HCT116 (cell line): ENCODE measurements around the gene CLEC16A. TPM values are rescaled to one million over a fixed set of nuclear protein-coding genes. Genes with fewer than 3 reads are reported as not detected.

Source experiments
- ATAC-seq: fragments of 200-7000 bp; cut with Tn5 transposase; 2 replicates; pipeline ENCODE4 v1.9.1; 2020; ENCODE audit warnings: mild to moderate bottlenecking, moderate library complexity
- BruUV-seq: library from RNA; stranded (reverse); fragments of 400-500 nt; replicated peaks from 2 replicates; lab custom pipeline; 2021; lab: Mats Ljungman, UMichigan
- CTCF ChIA-PET: fragments of 300-600 bp; sonication (Branson Sonifier 250); formaldehyde crosslinking; loops from one replicate; lab custom pipeline; 2021; ENCODE audit warnings: antibody characterized with exemption; lab: Charles Lee
- POLR2A ChIA-PET: fragments of 300-600, 350-600 bp; sonication (Branson Sonifier 250); formaldehyde crosslinking; loops from one replicate; lab custom pipeline; 2021; ENCODE audit warnings: antibody characterized with exemption; lab: Charles Lee
- RAD21 ChIA-PET, 2 experiments: fragments of 300-600 bp; sonication (Branson Sonifier 250); formaldehyde crosslinking; loops; one replicate each; lab custom pipeline; 2023; ENCODE audit warnings: low total read pairs in 2 of 2; ENCODE audit not compliant: uncharacterized antibody in 2 of 2, unreplicated experiment in 2 of 2, low non-redundant PET in 1 of 2; lab: Charles Lee
- DNase-seq: peaks from one replicate; pipeline ENCODE4 v3.0.0-alpha.2; 2010; ENCODE audit warnings: low read depth, low spot score
- H2AFZ ChIP-seq: fragments of 200-600 bp; shearing (Covaris generic), sonication (generic); 2 replicates; pipeline ENCODE4 v1.6.1; 2017; ENCODE audit warnings: low read depth, mixed run types, mixed read lengths, antibody characterized with exemption, low read length; ENCODE audit not compliant: poor library complexity, severe bottlenecking
- H3K27ac ChIP-seq: 2 replicates; pipeline ENCODE4 v1.5.1; 2012; ENCODE audit warnings: low read depth, low read length
- H3K27me3 ChIP-seq: fragments of 200-600 bp; sonication (generic); 2 replicates; pipeline ENCODE4 v1.6.1; 2016; ENCODE audit warnings: mixed run types, low read length, mixed read lengths; ENCODE audit not compliant: insufficient read depth
- H3K36me3 ChIP-seq, 2 experiments: fragments of 200-500 bp in 1 of 2; fragments of 200-600 bp in 1 of 2; sonication (Bioruptor generic) in 1 of 2; sonication (generic) in 1 of 2; 2 replicates each; pipeline versions ENCODE4 v1.5.1 to v1.6.1; 2014 to 2016; ENCODE audit warnings: low read length in 2 of 2, inconsistent platforms in 1 of 2, mixed read lengths in 1 of 2, mixed run types in 1 of 2; ENCODE audit not compliant: insufficient read depth in 2 of 2, control insufficient read depth in 1 of 2
- H3K4me1 ChIP-seq, 2 experiments: fragments of 200-600 bp in 1 of 2; sonication (generic) in 1 of 2; 2 replicates each; pipeline versions ENCODE4 v1.5.1 to v1.6.1; 2012 to 2017; ENCODE audit warnings: low read length in 2 of 2, inconsistent platforms in 1 of 2, mild to moderate bottlenecking in 1 of 2, mixed read lengths in 1 of 2, mixed run types in 1 of 2, moderate library complexity in 1 of 2; ENCODE audit not compliant: insufficient read depth in 2 of 2, control insufficient read depth in 1 of 2
- H3K4me2 ChIP-seq: fragments of 200-600 bp; sonication (generic); 2 replicates; pipeline ENCODE4 v1.6.1; 2017; ENCODE audit warnings: mixed run types, low read length, mixed read lengths
- H3K4me3 ChIP-seq, 2 experiments: fragments of 200-600 bp in 1 of 2; sonication (generic) in 1 of 2; replicated peaks in 1 of 2; 2 replicates each; pipeline ENCODE4 v1.5.1; 2011 to 2016; ENCODE audit warnings: low read length in 2 of 2, control low read depth in 1 of 2, low read depth in 1 of 2, mild to moderate bottlenecking in 1 of 2, mixed read lengths in 1 of 2, mixed run types in 1 of 2
- H3K79me2 ChIP-seq: fragments of 200-600 bp; sonication (generic); 2 replicates; pipeline ENCODE4 v1.6.1; 2017; ENCODE audit warnings: mild to moderate bottlenecking, mixed run types, low read length, moderate library complexity, mixed read lengths; ENCODE audit not compliant: insufficient read depth
- H3K9ac ChIP-seq: fragments of 200-600 bp; sonication (generic); 2 replicates; pipeline ENCODE4 v1.6.1; 2016; ENCODE audit warnings: low read length, mixed read lengths
- H3K9me2 ChIP-seq: fragments of 200-600 bp; sonication (generic), shearing (Covaris generic); 2 replicates; pipeline ENCODE4 v1.6.1; 2017; ENCODE audit warnings: mixed run types, mild to moderate bottlenecking, moderate library complexity; ENCODE audit not compliant: insufficient read depth
- H3K9me3 ChIP-seq, 2 experiments: fragments of 200-500 bp in 1 of 2; fragments of 200-600 bp in 1 of 2; sonication (Bioruptor generic) in 1 of 2; sonication (generic) in 1 of 2; 2 replicates each; pipeline ENCODE4 v1.6.1; 2014 to 2017; ENCODE audit warnings: low read length in 2 of 2, mixed read lengths in 2 of 2, inconsistent platforms in 1 of 2, low read depth in 1 of 2, mild to moderate bottlenecking in 1 of 2, mixed run types in 1 of 2, moderate library complexity in 1 of 2; ENCODE audit not compliant: control insufficient read depth in 1 of 2, insufficient read depth in 1 of 2
- H4K20me1 ChIP-seq: fragments of 200-600 bp; sonication (generic), shearing (Covaris generic); 2 replicates; pipeline ENCODE4 v1.6.1; 2017; ENCODE audit warnings: mixed run types, mild to moderate bottlenecking, moderate library complexity; ENCODE audit not compliant: insufficient read depth
- CTCF ChIP-seq, 3 experiments: fragments of 200-600 bp in 1 of 3; sonication (generic) in 1 of 3; IDR thresholded peaks in 2 of 3; conservative IDR thresholded peaks in 1 of 3; 2 replicates each; pipeline ENCODE4 v1.5.1; 2012 to 2017; ENCODE audit warnings: low read depth in 2 of 3, low read length in 2 of 3, antibody characterized with exemption in 1 of 3, borderline replicate concordance in 1 of 3, control low read depth in 1 of 3, mild to moderate bottlenecking in 1 of 3, mixed read lengths in 1 of 3, mixed run types in 1 of 3, moderate library complexity in 1 of 3; ENCODE audit not compliant: insufficient read depth in 1 of 3
- RAD21 ChIP-seq: IDR thresholded peaks from 2 replicates; pipeline ENCODE4 v1.6.1; 2012; ENCODE audit warnings: low read depth, mild to moderate bottlenecking
- SRF ChIP-seq: IDR thresholded peaks from 2 replicates; pipeline ENCODE4 v1.6.1; 2012; ENCODE audit warnings: low read depth
- ZNF274 ChIP-seq: fragments of 200-500 bp; sonication (Bioruptor generic); IDR thresholded peaks from 2 replicates; pipeline ENCODE4 v1.6.1; 2014; ENCODE audit warnings: mild to moderate bottlenecking, low read depth, low read length, inconsistent platforms
- intact Hi-C: fragments of 100-400 bp; cut with micrococcal nuclease; formaldehyde crosslinking; loops from 2 replicates; pipeline ENCODE4 v1.10.0; 2022
- total RNA-seq: library from RNA; stranded (reverse); gene quantifications from one replicate; pipeline ENCODE4 v1.2.1, GENCODE V29; 2021; ENCODE audit not compliant: unreplicated experiment

The CLEC16A gene
- total RNA-seq, 1 experiment from 2014 or later: 18.0 TPM

DNA sequence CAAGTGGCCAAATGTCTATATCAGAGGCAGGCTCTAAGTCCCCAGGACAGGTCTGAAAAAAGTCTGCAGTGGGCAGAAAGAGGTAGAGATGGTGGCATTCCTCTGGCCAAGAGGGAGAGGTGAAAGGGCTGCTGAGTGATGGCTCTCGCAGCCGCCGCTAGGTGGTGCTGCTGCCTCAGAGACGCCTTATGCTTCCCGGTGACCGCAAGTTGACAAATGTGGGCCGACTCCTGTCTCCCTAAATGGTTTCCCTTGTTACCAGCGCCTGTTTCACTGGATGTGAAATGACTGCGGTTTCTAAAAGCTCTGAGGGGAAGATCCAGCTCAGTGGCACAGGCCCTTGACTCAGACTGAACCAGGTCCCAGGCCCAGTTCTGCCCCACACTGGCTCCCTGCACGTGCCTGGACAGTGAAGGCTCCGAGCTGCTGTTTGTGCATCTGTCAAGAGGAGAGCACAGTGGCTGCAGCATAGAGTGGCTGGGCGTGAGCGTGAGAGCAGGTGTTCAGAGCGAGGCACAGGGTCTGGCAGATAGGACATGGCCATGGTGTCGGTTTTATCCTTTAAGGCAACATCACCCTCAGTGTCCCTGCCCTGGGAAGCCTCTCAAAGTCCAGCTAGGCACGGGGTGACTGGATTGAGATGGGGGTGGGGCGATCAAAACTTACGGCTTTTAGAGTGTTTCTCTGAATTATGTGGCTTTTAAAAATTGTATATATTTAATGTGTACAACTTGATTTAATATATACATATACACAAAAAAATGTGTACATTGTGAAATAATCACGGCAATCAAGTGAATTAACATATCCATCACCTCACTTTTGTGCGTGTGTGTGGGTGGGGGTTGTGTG lies 19.9 kb downstream of the CLEC16A start:
- H3K4me3 ChIP-seq: no peak overlapping the region
- H3K9me3 ChIP-seq: no peaks in the 10 kb centered on the region
- CTCF ChIA-PET: interaction anchor here (0.6 to 4.0 kb wide), 6 partner anchors 131 to 753 kb away, joined by 3 to 32 read pairs (median 4); partner anchors contain the start of gene SOCS1
- DNase-seq (peak; percentile 32), ATAC-seq (peak; percentile 96)
- H3K9ac ChIP-seq: no peak overlapping the region
- 0 out of 2 replicates have a peak overlapping the region, but pooled peaks have one; percentile 20 for H3K4me2 ChIP-seq
- H3K27ac ChIP-seq: no peak overlapping the region
- H3K36me3 ChIP-seq: peaks cover 0 to 2% of the 10 kb centered on the region in 2 experiments; a peak in 2 of 4 replicates
- POLR2A ChIA-PET: interaction anchor here (2.9 kb wide), 1 partner anchor 292 kb away, joined by 11 read pairs; the partner anchor contains the start of gene SOCS1
- H3K9me2 ChIP-seq: no peaks in the 10 kb centered on the region
- H2AFZ ChIP-seq: no peak overlapping the region
- intact Hi-C loops: loop anchor here (2.0 to 10.0 kb wide), 4 partner anchors 408 to 751 kb away; a partner anchor contains a TSS
- H4K20me1 ChIP-seq: no peaks in the 10 kb centered on the region
- RAD21 ChIA-PET: interaction anchor here (0.5 to 1.0 kb wide), 3 partner anchors 41 to 292 kb away, joined by 3 to 5 read pairs (median 3); partner anchors contain the start of gene SOCS1 (in 2 of the 2)
- H3K79me2 ChIP-seq: no peaks in the 10 kb centered on the region
- no TSS peak for BruUV-seq
- TF ChIP-seq ZNF274: no peak
- TF ChIP-seq SRF: no peak
- TF ChIP-seq RAD21: peak; percentile 92
- peak; percentile 76 to 96 (median 96) for TF ChIP-seq CTCF (IDR thresholded peaks at IDR 0.05 in 2 of 3, conservative IDR thresholded peaks at IDR 0.05 in 1 of 3; ENCODE audit: borderline replicate concordance in 1 of 3, insufficient read depth in 1 of 3, low read depth in 2 of 3, low read length in 2 of 3)
- H3K27me3 ChIP-seq: no peaks in the 10 kb centered on the region
- peaks cover 0 to 3% of the 10 kb centered on the region in 2 experiments; a peak in 1 of 4 replicates for H3K4me1 ChIP-seq
